ENCODE results near the gene BST1. TPM values are rescaled to one million over a fixed set of nuclear protein-coding genes. Genes with fewer than 3 reads are reported as not detected.
A peak's percentile ranks its signal among the peaks of the same experiment; 100 is the strongest.

Gene BST1
- total RNA-seq, 1 donor from 2014 or later: not detected

GRCh38 chr4:15694431-15694830 lies 8.4 kb upstream of the BST1 start:
- peaks cover 6% of the 10 kb centered on the region for H3K36me3 Mint-ChIP-seq (ENCODE audit: unreplicated experiment)
- H3K27me3 Mint-ChIP-seq (ENCODE audit: unreplicated experiment): peaks cover 3% of the 10 kb centered on the region
- no peak for DNase-seq
- peaks cover 4% of the 10 kb centered on the region for H3K9me3 Mint-ChIP-seq (ENCODE audit: unreplicated experiment)
- no peak overlapping the region for H3K4me3 Mint-ChIP-seq (ENCODE audit: unreplicated experiment)
- H3K4me1 Mint-ChIP-seq (ENCODE audit: low read depth, unreplicated experiment): no peaks in the 10 kb centered on the region
- TF ChIP-seq, protein P1, sequence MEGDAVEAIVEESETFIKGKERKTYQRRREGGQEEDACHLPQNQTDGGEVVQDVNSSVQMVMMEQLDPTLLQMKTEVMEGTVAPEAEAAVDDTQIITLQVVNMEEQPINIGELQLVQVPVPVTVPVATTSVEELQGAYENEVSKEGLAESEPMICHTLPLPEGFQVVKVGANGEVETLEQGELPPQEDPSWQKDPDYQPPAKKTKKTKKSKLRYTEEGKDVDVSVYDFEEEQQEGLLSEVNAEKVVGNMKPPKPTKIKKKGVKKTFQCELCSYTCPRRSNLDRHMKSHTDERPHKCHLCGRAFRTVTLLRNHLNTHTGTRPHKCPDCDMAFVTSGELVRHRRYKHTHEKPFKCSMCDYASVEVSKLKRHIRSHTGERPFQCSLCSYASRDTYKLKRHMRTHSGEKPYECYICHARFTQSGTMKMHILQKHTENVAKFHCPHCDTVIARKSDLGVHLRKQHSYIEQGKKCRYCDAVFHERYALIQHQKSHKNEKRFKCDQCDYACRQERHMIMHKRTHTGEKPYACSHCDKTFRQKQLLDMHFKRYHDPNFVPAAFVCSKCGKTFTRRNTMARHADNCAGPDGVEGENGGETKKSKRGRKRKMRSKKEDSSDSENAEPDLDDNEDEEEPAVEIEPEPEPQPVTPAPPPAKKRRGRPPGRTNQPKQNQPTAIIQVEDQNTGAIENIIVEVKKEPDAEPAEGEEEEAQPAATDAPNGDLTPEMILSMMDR (IDR thresholded peaks at IDR 0.05; ENCODE audit: partially characterized antibody, unreplicated experiment): no peak
- no peak overlapping the region for H3K27ac Mint-ChIP-seq (ENCODE audit: unreplicated experiment)

DNA sequence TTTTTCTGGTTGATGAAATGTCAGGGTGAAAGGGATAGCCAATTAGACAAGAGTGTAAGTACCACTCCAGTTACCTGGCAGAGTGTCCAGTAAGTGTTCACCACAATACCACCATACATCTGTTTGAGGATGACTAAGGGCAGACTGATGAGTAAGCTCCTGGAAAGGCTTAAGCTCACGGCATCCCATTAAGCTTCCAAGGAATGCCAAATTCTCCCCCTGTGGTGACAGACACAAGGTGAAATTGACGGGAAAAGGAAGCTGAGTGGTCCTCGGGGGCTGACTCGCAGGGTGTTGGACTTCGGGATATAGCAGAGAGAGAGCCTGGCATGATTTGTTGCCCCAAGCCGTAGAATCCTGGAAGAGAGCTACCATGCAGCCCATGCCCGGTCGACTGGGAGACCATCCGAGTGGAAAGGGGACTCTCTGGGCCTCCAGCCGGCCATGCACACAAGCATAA lies 7.6 kb upstream of the BST1 start:
- Mint-ChIP-seq H3K27ac (ENCODE audit: unreplicated experiment) (no peak overlapping the region), H3K4me1 (ENCODE audit: low read depth, unreplicated experiment) (no peaks in the 10 kb centered on the region)
- TF ChIP-seq, protein P1 (IDR thresholded peaks at IDR 0.05; ENCODE audit: partially characterized antibody, unreplicated experiment): no peak

GRCh38 chr4:15695729-15696128 lies 7.1 kb upstream of the BST1 start:
- no peak overlapping the region for H3K27ac Mint-ChIP-seq (ENCODE audit: unreplicated experiment)

More for the DNA sequence above, 7.6 kb upstream of the BST1 start:
- Mint-ChIP-seq H3K27me3 (ENCODE audit: unreplicated experiment) (peaks cover 5% of the 10 kb centered on the region), H3K36me3 (ENCODE audit: unreplicated experiment) (peaks cover 12% of the 10 kb centered on the region), H3K4me3 (ENCODE audit: unreplicated experiment) (no peak overlapping the region), H3K9me3 (ENCODE audit: unreplicated experiment) (peaks cover 4% of the 10 kb centered on the region)
- no peak for DNase-seq

GRCh38 chr4:15696866-15697265 lies 6.0 kb upstream of the BST1 start:
- peaks cover 6% of the 10 kb centered on the region for H3K27me3 Mint-ChIP-seq (ENCODE audit: unreplicated experiment)
- peaks cover 13% of the 10 kb centered on the region for H3K36me3 Mint-ChIP-seq (ENCODE audit: unreplicated experiment)
- H3K27ac Mint-ChIP-seq (ENCODE audit: unreplicated experiment): no peak overlapping the region
- DNase-seq: no peak
- TF ChIP-seq, protein P1 (IDR thresholded peaks at IDR 0.05; ENCODE audit: partially characterized antibody, unreplicated experiment): no peak
- H3K9me3 Mint-ChIP-seq (ENCODE audit: unreplicated experiment): peaks cover 4% of the 10 kb centered on the region
- H3K4me1 Mint-ChIP-seq (ENCODE audit: low read depth, unreplicated experiment): no peaks in the 10 kb centered on the region
- H3K4me3 Mint-ChIP-seq (ENCODE audit: unreplicated experiment): no peak overlapping the region

More at GRCh38 chr4:15695729-15696128, 7.1 kb upstream of the BST1 start:
- no peaks in the 10 kb centered on the region for H3K4me1 Mint-ChIP-seq (ENCODE audit: low read depth, unreplicated experiment)
- peaks cover 13% of the 10 kb centered on the region for H3K36me3 Mint-ChIP-seq (ENCODE audit: unreplicated experiment)
- DNase-seq: no peak
- no peak overlapping the region for H3K4me3 Mint-ChIP-seq (ENCODE audit: unreplicated experiment)
- peaks cover 4% of the 10 kb centered on the region for H3K9me3 Mint-ChIP-seq (ENCODE audit: unreplicated experiment)
- peaks cover 5% of the 10 kb centered on the region for H3K27me3 Mint-ChIP-seq (ENCODE audit: unreplicated experiment)
- TF ChIP-seq, protein P1 (IDR thresholded peaks at IDR 0.05; ENCODE audit: partially characterized antibody, unreplicated experiment): no peak

DNA sequence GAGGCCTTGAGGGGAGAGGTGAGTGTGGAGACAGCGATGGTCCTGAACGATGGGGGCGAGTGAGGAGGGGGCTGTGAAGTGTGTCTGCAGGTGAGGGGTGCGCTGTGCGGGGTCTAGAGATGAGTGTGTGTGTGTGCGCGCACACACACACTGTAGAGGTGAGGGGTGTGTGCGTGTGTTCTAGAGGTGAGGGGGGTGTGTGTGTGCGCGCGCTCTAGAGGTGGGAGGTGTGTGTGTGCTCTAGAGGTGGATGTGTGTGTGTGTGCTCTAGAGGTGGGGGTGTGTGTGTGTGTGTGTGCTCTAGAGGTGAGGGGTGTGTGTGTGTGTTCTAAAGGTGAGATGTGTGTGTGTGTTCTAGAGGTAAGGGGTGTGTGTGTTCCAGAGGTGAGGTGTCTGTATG lies 574 bp downstream of the BST1 start:
- peaks cover 21% of the 10 kb centered on the region for H3K27me3 Mint-ChIP-seq (ENCODE audit: unreplicated experiment)
- no peak for DNase-seq
- H3K4me1 Mint-ChIP-seq (ENCODE audit: low read depth, unreplicated experiment): no peaks in the 10 kb centered on the region
- peaks cover 10% of the 10 kb centered on the region for H3K36me3 Mint-ChIP-seq (ENCODE audit: unreplicated experiment)
- TF ChIP-seq, protein P1 (IDR thresholded peaks at IDR 0.05; ENCODE audit: partially characterized antibody, unreplicated experiment): no peak
- H3K27ac Mint-ChIP-seq (ENCODE audit: unreplicated experiment): no peak overlapping the region
- H3K9me3 Mint-ChIP-seq (ENCODE audit: unreplicated experiment): peaks cover 5% of the 10 kb centered on the region
- H3K4me3 Mint-ChIP-seq (ENCODE audit: unreplicated experiment): peak overlapping the region; percentile 76
